ENCODE measurements around the gene ARHGEF33. TPM values are rescaled to one million over a fixed set of nuclear protein-coding genes. Genes with fewer than 3 reads are reported as not detected.

The ARHGEF33 gene
- total and polyA plus RNA-seq, 2 of the 8 experiments (the other 6 are each of a cell fraction or from before 2014, with no cell fraction given), result 0.09 to 0.95 TPM

GRCh38 chr2:38981670-38982357 lies 92.1 kb downstream of the ARHGEF33 start (continued):
- no peak for TF ChIP-seq SP4 (IDR thresholded peaks at IDR 0.05; ENCODE audit: low read length)
- TF ChIP-seq SP1 (IDR thresholded peaks at IDR 0.05; ENCODE audit: low read depth, low read length), result no peak
- TF ChIP-seq GTF2F1 (IDR thresholded peaks at IDR 0.05; ENCODE audit: borderline replicate concordance, low read depth, low read length), result no peak
- TF ChIP-seq SP2 (IDR thresholded peaks at IDR 0.05; ENCODE audit: low read length), result no peak
- TF ChIP-seq TEAD4 (IDR thresholded peaks at IDR 0.05; ENCODE audit: low read depth, low read length), result no peak
- TF ChIP-seq POU5F1 (IDR thresholded peaks at IDR 0.05; ENCODE audit: low read depth, low read length), result no peak
- no peak for TF ChIP-seq TBP (IDR thresholded peaks at IDR 0.05; ENCODE audit: low read depth, low read length)
